HG03025 (cell line): ENCODE results near the gene SZRD1.

Experiments used
- ATAC-seq: cut with Tn5 transposase; IDR thresholded peaks from one replicate; pipeline ENCODE4 v1.9.1; 2021; ENCODE audit warnings: mild to moderate bottlenecking, moderate library complexity; ENCODE audit not compliant: unreplicated experiment, low FRiP score

The SZRD1 gene

GRCh38 chr1:16367258-16367967 lies 371 bp downstream of the SZRD1 start:
- ATAC-seq, result peak; percentile 74

GRCh38 chr1:16367968-16368890 lies 1.2 kb downstream of the SZRD1 start:
- ATAC-seq, result no peak

- no peak for ATAC-seq
Observed at GRCh38 chr1:16369821-16370220, 2.8 kb downstream of the SZRD1 start.

- ATAC-seq, result no peak
Observed at GRCh38 chr1:16371725-16372124, 4.7 kb downstream of the SZRD1 start.

GRCh38 chr1:16372535-16373285 lies 5.7 kb downstream of the SZRD1 start:
- no peak for ATAC-seq

- ATAC-seq, result no peak
Observed at GRCh38 chr1:16374266-16374665, 7.2 kb downstream of the SZRD1 start.

- ATAC-seq, result no peak
Observed at GRCh38 chr1:16375521-16376340, 8.7 kb downstream of the SZRD1 start.

GRCh38 chr1:16376971-16377370 lies 9.9 kb downstream of the SZRD1 start:
- no peak for ATAC-seq

GRCh38 chr1:16378443-16378842 lies 11.4 kb downstream of the SZRD1 start:
- no peak for ATAC-seq

GRCh38 chr1:16380868-16381267 lies 13.8 kb downstream of the SZRD1 start:
- ATAC-seq, result no peak

- no peak for ATAC-seq
Observed at GRCh38 chr1:16383888-16384287, 16.8 kb downstream of the SZRD1 start.

- ATAC-seq, result no peak
Observed at GRCh38 chr1:16385659-16386453, 18.8 kb downstream of the SZRD1 start.

- no peak for ATAC-seq
Observed at GRCh38 chr1:16386454-16387113, 19.5 kb downstream of the SZRD1 start.

GRCh38 chr1:16387201-16388188 lies 20.5 kb downstream of the SZRD1 start:
- ATAC-seq, result no peak

GRCh38 chr1:16391411-16391810 lies 24.4 kb downstream of the SZRD1 start:
- no peak for ATAC-seq

GRCh38 chr1:16392740-16393569 lies 25.9 kb downstream of the SZRD1 start:
- ATAC-seq, result no peak
